ENCODE measurements around the gene NPPA.
"Not testable (repeated sequence)": the region's sequence is repeated elsewhere in the genome, so short reads cannot be mapped to it uniquely, and the experiment has no call there.

Gene NPPA

GRCh38 chr1:11847667-11848372 is at the start of gene NPPA:
NPPA (minus strand) TSS chr1:11847783; CDS start chr1:11847684, 99 bp downstream.
- DNase-seq (ENCODE audit: extremely low read depth in 1 of 2, low read depth in 1 of 2) = no peak

GRCh38 chr1:11894501-11894900 is 46.9 kb upstream of the NPPA start:
- not testable (repeated sequence) for DNase-seq (ENCODE audit: extremely low read depth in 1 of 2, low read depth in 1 of 2)

- peak; percentile 32 to 53 for DNase-seq (ENCODE audit: extremely low read depth in 1 of 2, low read depth in 1 of 2)
These were observed 46.3 kb upstream of the NPPA start for GRCh38 chr1:11893907-11894251.

GRCh38 chr1:11891433-11892186 is 44.0 kb upstream of the NPPA start:
- no peak for DNase-seq (ENCODE audit: extremely low read depth in 1 of 2, low read depth in 1 of 2)

- no peak for DNase-seq (ENCODE audit: extremely low read depth in 1 of 2, low read depth in 1 of 2)
These were observed 41.3 kb upstream of the NPPA start for GRCh38 chr1:11888877-11889208.

- no peak for DNase-seq (ENCODE audit: extremely low read depth in 1 of 2, low read depth in 1 of 2)
These were observed 40.8 kb upstream of the NPPA start for GRCh38 chr1:11888206-11888876.

GRCh38 chr1:11887666-11888007 is 40.1 kb upstream of the NPPA start:
- DNase-seq (ENCODE audit: extremely low read depth in 1 of 2, low read depth in 1 of 2) = no peak

GRCh38 chr1:11886986-11887665 is 39.5 kb upstream of the NPPA start:
- no peak for DNase-seq (ENCODE audit: extremely low read depth in 1 of 2, low read depth in 1 of 2)

GRCh38 chr1:11885916-11886315 is 38.3 kb upstream of the NPPA start:
- no peak for DNase-seq (ENCODE audit: extremely low read depth in 1 of 2, low read depth in 1 of 2)

- no peak for DNase-seq (ENCODE audit: extremely low read depth in 1 of 2, low read depth in 1 of 2)
These were observed 35.4 kb upstream of the NPPA start for GRCh38 chr1:11882814-11883538.

- DNase-seq (ENCODE audit: extremely low read depth in 1 of 2, low read depth in 1 of 2) = no peak
These were observed 34.3 kb upstream of the NPPA start for GRCh38 chr1:11881749-11882441.

GRCh38 chr1:11880911-11881748 is 33.5 kb upstream of the NPPA start:
- no peak for DNase-seq (ENCODE audit: extremely low read depth in 1 of 2, low read depth in 1 of 2)

GRCh38 chr1:11880181-11880575 is 32.6 kb upstream of the NPPA start:
- DNase-seq (ENCODE audit: extremely low read depth in 1 of 2, low read depth in 1 of 2) = no peak

- no peak for DNase-seq (ENCODE audit: extremely low read depth in 1 of 2, low read depth in 1 of 2)
These were observed 32.0 kb upstream of the NPPA start for GRCh38 chr1:11879311-11880180.

- DNase-seq (ENCODE audit: extremely low read depth in 1 of 2, low read depth in 1 of 2) = no peak
These were observed 31.3 kb upstream of the NPPA start for GRCh38 chr1:11878891-11879190.

- DNase-seq (ENCODE audit: extremely low read depth in 1 of 2, low read depth in 1 of 2) = no peak
These were observed 30.7 kb upstream of the NPPA start for GRCh38 chr1:11878081-11878890.

- DNase-seq (ENCODE audit: extremely low read depth in 1 of 2, low read depth in 1 of 2) = no peak
These were observed 29.5 kb upstream of the NPPA start for GRCh38 chr1:11877074-11877473.

- no peak for DNase-seq (ENCODE audit: extremely low read depth in 1 of 2, low read depth in 1 of 2)
These were observed 27.5 kb upstream of the NPPA start for GRCh38 chr1:11875094-11875493.
